Erythroblast (primary cell): ENCODE data around the gene KCNIP4.

ENCODE experiments used
- GATA1 ChIP-seq: IDR thresholded peaks from 2 replicates; pipeline ENCODE4 v1.6.1; 2011; ENCODE audit warnings: low read depth, mild to moderate bottlenecking, control low read depth, low read length, moderate library complexity
- POLR2A ChIP-seq: IDR thresholded peaks from 2 replicates; pipeline ENCODE4 v1.6.1; 2011; ENCODE audit warnings: mild to moderate bottlenecking, low read length

- no peak for TF ChIP-seq POLR2A
- no peak for TF ChIP-seq GATA1
These were observed 937.5 kb downstream of the KCNIP4 start for GRCh38 chr4:21011106-21011505.
